Measurements from ENCODE around the gene SP3. TPM values are rescaled to one million over a fixed set of nuclear protein-coding genes. Genes with fewer than 3 reads are reported as not detected.
A peak's percentile ranks its signal among the peaks of the same experiment; 100 is the strongest.

SP3 gene
- polyA plus RNA-seq, 3 donors: 44.8 to 66.2 (median 54.2) TPM

GRCh38 chr2:174008720-174009119, 43.5 kb upstream of the SP3 start:
- H3K27ac ChIP-seq (ENCODE audit: low read depth in 1 of 2, low read length in 2 of 2): no peak overlapping the region
- DNase-seq: no peak
- no peak overlapping the region for H3K4me2 ChIP-seq (replicated peaks; ENCODE audit: extremely low read depth, low read length, poor library complexity, severe bottlenecking)
- no peak overlapping the region for H2AFZ ChIP-seq (ENCODE audit: insufficient read depth, low read depth, low read length, poor library complexity, severe bottlenecking)
- Mint-ChIP-seq H3K27me3 (ENCODE audit: low read depth in 3 of 3) (peaks cover 0 to 2% (median 1%) of the 10 kb centered on the region in 3 donors), H3K27ac (no peak overlapping the region), H3K36me3 (peaks cover 8 to 21% of the 10 kb centered on the region in 2 donors), H3K4me1 (peaks cover 59% of the 10 kb centered on the region), H3K9me3 (no peaks in the 10 kb centered on the region), H3K4me3 (no peak overlapping the region)
- H3K79me2 ChIP-seq (ENCODE audit: insufficient read depth, low read length): peaks cover 29% of the 10 kb centered on the region
- H3K36me3 ChIP-seq (replicated peaks in 1 of 2; ENCODE audit: control insufficient read depth in 1 of 2, insufficient read depth in 2 of 2, low read length in 2 of 2): no peaks in the 10 kb centered on the region
- intact Hi-C loops (cut with micrococcal nuclease): no loop called here
- no peak for TF ChIP-seq CTCF (IDR thresholded peaks at IDR 0.05)
- no peaks in the 10 kb centered on the region for H4K20me1 ChIP-seq (ENCODE audit: insufficient read depth, low read length)
- H3K4me3 ChIP-seq (replicated peaks in 1 of 3; ENCODE audit: low read depth in 2 of 3, low read length in 3 of 3): no peak overlapping the region
- WGBS (ENCODE audit: insufficient coverage): 100% methylated on average over 2 of the region's 4 CpGs
- peaks cover 46 to 61% of the 10 kb centered on the region in 2 donors for H3K4me1 ChIP-seq (ENCODE audit: control insufficient read depth in 1 of 2, insufficient read depth in 2 of 2, low read length in 2 of 2)
- H3K9ac ChIP-seq (ENCODE audit: insufficient read depth, low read length, poor library complexity, severe bottlenecking): no peak overlapping the region
- no peaks in the 10 kb centered on the region for H3K27me3 ChIP-seq (ENCODE audit: control insufficient read depth in 2 of 2, insufficient read depth in 2 of 2, low read length in 2 of 2)
- no peaks in the 10 kb centered on the region for H3K9me3 ChIP-seq (replicated peaks in 1 of 2; ENCODE audit: control insufficient read depth in 1 of 2, insufficient read depth in 1 of 2, low read length in 2 of 2)

GRCh38 chr2:174007010-174007409, 41.8 kb upstream of the SP3 start:
- H3K4me3 Mint-ChIP-seq: peak overlapping the region in 1 of 2 donors; percentile 0
- H4K20me1 ChIP-seq (ENCODE audit: insufficient read depth, low read length): no peaks in the 10 kb centered on the region
- H3K4me3 ChIP-seq (replicated peaks in 1 of 3; ENCODE audit: low read depth in 2 of 3, low read length in 3 of 3): no peak overlapping the region
- H3K36me3 Mint-ChIP-seq: peaks cover 8 to 23% of the 10 kb centered on the region in 2 donors
- 45% methylated on average over 2 of the region's 5 CpGs for WGBS (ENCODE audit: insufficient coverage)
- TF ChIP-seq CTCF (IDR thresholded peaks at IDR 0.05): no peak
- H3K4me1 ChIP-seq (ENCODE audit: control insufficient read depth in 1 of 2, insufficient read depth in 2 of 2, low read length in 2 of 2): peaks cover 29 to 44% of the 10 kb centered on the region in 2 donors
- H3K27me3 ChIP-seq (ENCODE audit: control insufficient read depth in 2 of 2, insufficient read depth in 2 of 2, low read length in 2 of 2): no peaks in the 10 kb centered on the region
- H3K27ac ChIP-seq (ENCODE audit: low read depth in 1 of 2, low read length in 2 of 2): peak overlapping the region in 1 of 2 donors; percentile 28
- peaks cover 25% of the 10 kb centered on the region for H3K79me2 ChIP-seq (ENCODE audit: insufficient read depth, low read length)
- peak; percentile 63 to 71 (median 68) for DNase-seq
- no peak overlapping the region for H3K9ac ChIP-seq (ENCODE audit: insufficient read depth, low read length, poor library complexity, severe bottlenecking)
- no peaks in the 10 kb centered on the region for H3K9me3 Mint-ChIP-seq
- H2AFZ ChIP-seq (ENCODE audit: insufficient read depth, low read depth, low read length, poor library complexity, severe bottlenecking): no peak overlapping the region
- peaks cover 0 to 4% (median 1%) of the 10 kb centered on the region in 3 donors for H3K27me3 Mint-ChIP-seq (ENCODE audit: low read depth in 3 of 3)
- no peaks in the 10 kb centered on the region for H3K36me3 ChIP-seq (replicated peaks in 1 of 2; ENCODE audit: control insufficient read depth in 1 of 2, insufficient read depth in 2 of 2, low read length in 2 of 2)
- H3K9me3 ChIP-seq (replicated peaks in 1 of 2; ENCODE audit: control insufficient read depth in 1 of 2, insufficient read depth in 1 of 2, low read length in 2 of 2): no peaks in the 10 kb centered on the region
- peak overlapping the region; percentile 36 to 68 (median 60) for H3K27ac Mint-ChIP-seq
- intact Hi-C loops (cut with micrococcal nuclease): no loop called here
- peak overlapping the region; percentile 2 for H3K4me2 ChIP-seq (replicated peaks; ENCODE audit: extremely low read depth, low read length, poor library complexity, severe bottlenecking)
- H3K4me1 Mint-ChIP-seq: peaks cover 45% of the 10 kb centered on the region

Measured in CD14-positive monocyte (primary cell).